Glomerular endothelial cell (primary cell): ENCODE results near the gene LYPD6B. TPM values are rescaled to one million over a fixed set of nuclear protein-coding genes. Genes with fewer than 3 reads are reported as not detected.
A peak's percentile ranks its signal among the peaks of the same experiment; 100 is the strongest.

Experiments used
- DNase-seq: peaks from one replicate; pipeline ENCODE4 v3.0.0-alpha.2; 2011; ENCODE audit warnings: low read depth, low spot score; ENCODE audit errors: extremely low read depth
- total RNA-seq: library from RNA; depleted of rRNA; stranded (reverse); fragments of >200 nt; gene quantifications from 2 replicates; pipeline ENCODE4 v1.2.3, GENCODE V29; 2015

The LYPD6B gene
- total RNA-seq, 1 donor from 2014 or later: 1.3 TPM

DNA sequence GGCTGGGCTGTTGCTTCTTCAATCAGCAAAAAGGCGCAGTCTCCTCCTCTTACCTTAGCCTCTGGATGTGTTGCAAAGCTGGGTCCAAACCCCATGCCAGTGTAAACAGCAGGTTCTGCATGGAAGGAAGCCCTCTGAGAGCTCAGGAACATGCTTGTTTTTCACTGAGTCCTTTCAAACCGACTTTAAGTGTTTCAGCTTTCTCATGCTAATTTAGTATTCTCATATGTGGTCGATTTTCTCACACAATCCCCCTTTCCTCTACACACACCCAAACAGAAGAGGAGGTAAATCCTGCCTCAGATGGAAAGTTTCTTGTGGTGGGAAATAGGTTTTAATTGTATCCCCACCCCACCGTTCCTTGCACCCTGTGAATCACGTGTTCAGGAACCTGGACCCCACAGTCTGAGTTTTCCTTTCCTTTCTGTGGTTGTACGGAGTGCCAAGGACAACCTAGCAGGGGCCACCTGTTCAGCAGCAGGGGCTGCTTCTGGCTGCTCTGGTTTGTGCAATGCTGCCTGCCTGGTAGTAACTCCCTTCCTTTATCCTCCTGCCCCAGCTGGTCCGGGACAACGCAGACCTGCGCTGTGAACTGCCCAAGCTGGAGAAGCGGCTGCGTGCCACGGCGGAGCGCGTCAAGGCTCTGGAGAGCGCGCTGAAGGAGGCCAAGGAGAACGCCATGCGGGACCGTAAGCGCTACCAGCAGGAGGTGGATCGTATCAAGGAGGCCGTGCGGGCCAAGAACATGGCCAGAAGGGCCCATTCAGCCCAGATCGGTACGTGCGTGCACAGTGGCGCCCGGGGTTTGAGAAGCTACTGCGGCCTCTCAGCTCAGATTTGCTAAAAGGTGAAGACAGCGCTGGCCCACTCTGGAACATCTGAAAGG lies 28.7 kb upstream of the LYPD6B start:
- DNase-seq: no peak

GRCh38 chr2:149012545-149012944 lies 26.0 kb upstream of the LYPD6B start:
- no peak for DNase-seq

DNA sequence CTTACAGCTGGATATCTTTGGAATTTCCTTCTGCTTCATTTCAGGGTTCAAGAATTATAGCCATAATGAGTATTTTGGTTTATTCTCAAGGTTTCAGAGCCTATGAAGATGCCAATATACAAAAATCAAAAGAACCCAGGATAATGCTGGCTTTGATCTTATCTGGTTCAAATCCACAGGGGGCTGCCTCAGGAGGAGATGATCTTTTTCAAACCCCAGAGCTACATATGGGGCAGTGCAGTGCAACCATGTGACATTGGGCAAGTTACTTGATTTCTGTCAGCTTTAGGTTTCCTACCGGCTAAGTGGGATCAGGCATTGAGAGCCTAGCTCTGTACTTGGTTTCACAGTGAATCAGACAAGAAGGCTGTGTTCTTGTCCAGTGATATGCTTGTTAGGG lies 23.0 kb upstream of the LYPD6B start:
- DNase-seq: no peak

GRCh38 chr2:149015926-149016563 lies 22.5 kb upstream of the LYPD6B start:
- DNase-seq: no peak

DNA sequence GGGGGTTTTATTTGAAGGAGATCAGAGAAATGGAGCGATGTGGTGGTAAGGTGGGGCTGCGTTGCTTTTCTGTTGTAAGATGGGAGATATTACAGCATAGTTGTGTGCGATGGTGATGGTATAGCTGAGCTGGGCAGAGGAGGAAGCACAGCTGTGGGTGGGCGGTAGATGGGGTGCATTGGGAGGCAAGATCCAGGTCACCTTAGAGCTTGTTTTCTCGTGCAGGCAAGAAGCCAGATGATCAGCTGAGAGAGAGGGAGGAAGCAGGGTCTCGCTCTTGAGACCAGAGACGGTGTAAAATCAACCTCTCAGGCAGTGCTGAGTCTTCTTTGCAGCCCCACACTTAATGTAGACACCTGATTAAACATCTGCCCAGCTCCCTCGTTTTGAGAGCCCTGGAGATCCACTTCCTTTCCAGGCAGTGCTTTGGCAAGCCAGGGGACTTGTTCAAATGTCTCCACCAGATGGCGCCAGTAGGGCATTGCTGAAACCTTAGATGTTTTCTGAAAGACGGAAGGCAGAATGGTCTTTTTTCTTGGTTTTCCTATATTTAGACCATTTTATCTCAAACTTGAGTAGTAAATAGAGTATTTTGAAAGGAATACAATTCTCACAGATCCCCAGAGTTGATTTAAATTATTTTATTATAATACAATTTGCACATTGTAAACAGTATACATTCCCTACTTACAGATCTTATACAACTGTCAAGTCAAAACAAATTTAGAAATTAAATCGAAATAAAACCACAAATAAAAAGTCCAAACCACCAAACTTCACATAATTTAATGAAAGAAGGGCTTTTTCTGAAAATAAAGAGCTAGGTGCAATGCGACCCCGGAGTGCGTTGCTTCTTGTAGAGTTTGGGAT lies 21.1 kb upstream of the LYPD6B start:
- DNase-seq: peak; percentile 64

DNA sequence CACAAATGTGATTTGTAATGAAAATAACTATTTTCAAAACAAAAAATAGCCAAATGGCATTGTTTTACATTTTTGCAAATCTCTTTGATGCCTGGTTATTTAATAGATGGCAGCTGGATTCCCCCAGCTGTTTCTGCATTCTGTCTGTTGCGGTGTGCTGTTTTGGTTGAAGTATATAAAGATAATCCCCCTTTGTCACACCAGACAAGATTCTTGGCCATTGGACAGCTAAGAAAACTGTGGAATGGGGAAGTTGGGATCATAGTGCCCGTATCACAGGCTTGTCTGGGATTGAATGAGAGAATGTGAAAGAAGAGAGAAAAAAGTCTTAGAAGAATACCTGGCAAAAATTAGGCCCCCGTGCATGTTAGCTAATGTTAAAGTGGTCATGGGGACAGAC lies 19.5 kb upstream of the LYPD6B start:
- DNase-seq: no peak

GRCh38 chr2:149019768-149020167 lies 18.7 kb upstream of the LYPD6B start:
- no peak for DNase-seq

GRCh38 chr2:149020432-149020851 lies 18.1 kb upstream of the LYPD6B start:
- DNase-seq: no peak

- no peak for DNase-seq
Measured at GRCh38 chr2:149021271-149021719, 17.2 kb upstream of the LYPD6B start.

- DNase-seq: no peak
Measured at GRCh38 chr2:149021761-149022160, 16.7 kb upstream of the LYPD6B start.

DNA sequence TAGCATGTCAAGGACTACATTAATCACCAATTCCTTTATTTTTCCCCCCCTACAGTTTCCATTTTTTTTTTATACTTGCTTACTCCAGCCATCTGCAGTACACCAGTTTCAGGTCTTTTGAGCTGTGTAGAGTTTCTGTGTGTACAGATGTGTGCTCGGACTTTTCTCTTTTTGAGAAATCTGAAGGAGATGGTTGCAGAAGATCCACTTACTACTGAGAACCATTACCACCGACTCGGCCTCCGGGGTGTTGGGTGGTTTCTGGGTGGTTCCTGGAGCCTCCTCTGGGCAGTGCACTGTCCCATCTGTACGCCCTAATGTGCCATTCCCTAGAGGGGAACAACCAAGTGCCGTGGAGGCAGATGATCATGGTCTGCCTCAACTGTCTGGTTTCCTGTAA lies 15.4 kb upstream of the LYPD6B start:
- no peak for DNase-seq

- DNase-seq: no peak
Measured at GRCh38 chr2:149027590-149028250, 10.8 kb upstream of the LYPD6B start.

DNA sequence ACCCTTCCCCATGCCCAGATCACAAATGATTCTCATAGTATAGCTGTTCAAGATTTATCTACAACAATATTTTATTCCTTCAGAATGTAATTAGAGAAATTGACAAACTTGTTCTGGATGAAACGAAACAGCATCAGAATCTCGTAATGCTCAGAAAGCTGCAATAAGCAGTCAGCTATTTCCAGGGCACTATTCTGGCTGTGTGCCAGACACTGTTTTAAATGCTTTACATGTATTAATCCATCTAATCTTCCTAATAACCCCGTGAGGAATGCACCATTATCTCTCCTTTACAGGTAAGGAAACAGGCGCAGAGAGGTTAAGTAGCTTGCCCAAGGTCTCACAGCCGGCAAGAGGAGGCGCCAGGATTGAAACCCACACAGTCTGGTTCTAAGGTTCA lies 10.1 kb upstream of the LYPD6B start:
- no peak for DNase-seq

DNA sequence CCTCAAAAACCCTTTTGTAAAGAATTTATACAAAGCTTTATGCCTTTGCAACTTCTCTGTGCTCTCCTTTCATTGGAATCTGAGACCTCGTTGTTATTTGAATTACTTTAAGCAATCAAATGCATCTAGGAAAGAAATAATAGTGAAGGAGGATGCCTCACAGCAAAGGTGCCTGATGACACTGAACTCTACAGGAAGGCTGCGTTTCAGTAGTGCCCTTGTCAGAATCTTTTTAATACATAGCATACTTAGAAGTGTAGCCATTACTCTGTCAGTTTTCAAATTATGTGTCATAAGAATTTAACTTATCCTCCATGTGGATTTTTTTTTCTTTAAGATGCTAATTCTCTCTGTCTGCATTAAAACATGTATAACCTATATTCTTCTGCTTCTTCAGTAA lies 9.6 kb upstream of the LYPD6B start:
- DNase-seq: no peak

GRCh38 chr2:149029307-149029965 lies 9.1 kb upstream of the LYPD6B start:
- DNase-seq: no peak

GRCh38 chr2:149031396-149031795 lies 7.1 kb upstream of the LYPD6B start:
- no peak for DNase-seq

DNA sequence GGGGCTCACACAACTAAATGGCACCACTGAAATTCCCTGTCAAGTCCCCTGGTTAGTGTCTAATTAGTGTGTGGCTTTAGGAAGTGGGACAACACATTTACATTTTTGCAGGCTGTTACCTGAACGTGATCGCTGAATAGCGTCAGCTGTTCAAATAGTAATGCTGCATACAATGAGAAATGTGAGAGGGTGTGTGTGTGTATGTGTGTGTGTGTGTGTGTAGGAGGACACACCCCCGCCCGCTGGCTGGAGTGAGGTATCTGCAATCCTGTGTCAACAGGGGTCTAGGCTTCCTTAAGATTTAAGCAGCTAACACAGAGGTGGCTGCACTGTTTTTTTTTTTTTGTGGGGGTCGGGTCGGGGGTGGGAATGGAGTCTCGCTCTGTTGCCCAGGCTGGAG lies 4.8 kb upstream of the LYPD6B start:
- DNase-seq: no peak

DNA sequence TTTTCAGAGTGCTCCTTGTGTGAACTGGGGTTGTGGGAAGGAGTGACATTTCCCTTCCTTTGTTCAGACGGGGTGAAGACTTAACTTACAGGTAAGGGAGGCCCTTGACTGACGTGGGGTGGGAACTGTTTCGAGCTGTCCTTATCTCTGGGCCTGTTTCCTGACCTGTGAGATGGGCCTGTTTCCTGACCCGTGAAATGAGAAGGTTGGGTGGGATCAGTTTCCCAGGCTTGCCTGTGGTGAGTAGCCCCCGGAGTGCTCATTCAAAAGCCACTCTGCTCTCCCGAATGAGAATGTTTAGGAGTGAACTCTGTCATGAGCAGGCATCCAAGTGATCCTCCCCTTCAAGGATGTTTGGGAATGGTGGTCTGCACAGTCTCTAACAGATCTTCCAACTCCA lies 4.1 kb upstream of the LYPD6B start:
- DNase-seq: no peak

DNA sequence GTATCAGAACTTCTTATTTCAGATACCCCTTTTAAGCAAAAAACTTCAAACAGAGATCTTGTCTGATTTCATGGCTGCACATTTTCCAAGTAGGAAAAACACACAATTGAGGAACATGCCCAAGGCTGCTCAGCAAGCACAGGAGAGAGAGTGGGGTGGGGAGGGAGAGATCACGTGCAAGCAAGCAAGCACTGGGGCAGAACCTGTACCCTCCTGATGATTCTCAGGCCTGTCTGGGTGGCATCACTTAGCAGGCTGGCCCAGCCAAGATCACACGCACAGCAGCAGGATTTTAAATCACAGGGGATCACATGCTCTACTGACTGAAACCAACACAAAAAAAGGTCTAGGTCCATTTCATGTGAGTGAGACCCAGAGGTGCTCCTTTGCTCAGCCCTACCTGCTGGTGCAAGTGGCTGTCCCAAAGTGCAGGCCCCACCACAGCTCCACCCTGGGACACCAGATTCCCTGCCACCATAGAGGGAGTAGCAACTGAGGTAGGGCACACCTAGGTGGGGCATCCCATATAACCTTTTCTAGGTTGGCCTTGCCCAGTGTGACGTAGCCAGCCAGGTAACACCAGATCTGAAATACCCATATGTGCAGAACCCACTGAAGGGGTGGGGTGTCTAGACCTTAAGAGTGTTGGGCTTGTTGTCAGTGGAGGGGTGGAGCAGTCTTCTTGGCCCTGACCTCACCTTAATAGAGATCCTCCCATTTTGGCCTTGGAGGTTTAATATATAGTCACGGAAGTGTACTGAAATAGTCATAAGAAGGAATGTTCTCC lies 1.8 kb upstream of the LYPD6B start:
- no peak for DNase-seq
